ENCODE measurements around the gene EIF6.
"Not testable (repeated sequence)": the region's sequence is repeated elsewhere in the genome, so short reads cannot be mapped to it uniquely, and the experiment has no call there.

Gene EIF6

DNA sequence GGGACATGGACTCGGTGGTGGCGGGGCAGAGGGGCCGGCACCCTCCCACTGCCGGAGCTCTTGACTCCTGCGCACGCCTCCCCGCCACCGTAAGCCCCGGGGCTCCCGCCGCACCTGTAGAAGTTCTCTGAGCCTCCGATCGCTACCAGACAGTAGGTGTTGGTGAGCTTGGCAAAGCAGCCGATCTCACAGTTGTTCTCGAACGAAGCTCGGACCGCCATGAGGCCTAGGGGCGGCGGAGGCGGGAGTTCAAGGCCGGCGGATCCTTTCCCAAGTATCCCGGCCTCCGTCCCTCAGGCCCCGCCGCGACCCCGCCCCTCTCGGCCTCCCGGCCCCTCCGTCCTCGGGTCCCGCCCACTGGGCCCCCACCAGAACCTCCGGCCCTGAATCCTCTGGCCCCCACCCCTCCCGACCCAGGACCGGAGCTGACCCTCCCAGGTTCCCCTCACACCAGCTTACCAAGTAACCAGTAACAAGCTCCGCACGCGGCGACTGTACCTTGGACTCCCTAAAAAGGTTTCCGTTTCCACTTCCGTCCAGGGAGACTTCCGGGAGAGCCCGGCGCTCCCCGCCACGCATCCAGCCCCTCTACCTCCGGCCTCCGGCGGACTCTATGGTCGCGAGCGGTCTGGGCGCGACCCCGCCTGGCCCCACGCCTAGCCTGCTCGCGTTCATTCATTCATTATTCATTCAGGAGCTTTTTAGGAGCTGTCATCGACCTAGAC lies at the start of gene EIF6:
TSS of gene EIF6 (minus strand) at position 506 of the 725 bp plus-strand sequence. CDS start at position 221, 285 bp downstream.
- DNase-seq = peak; percentile 38

DNA sequence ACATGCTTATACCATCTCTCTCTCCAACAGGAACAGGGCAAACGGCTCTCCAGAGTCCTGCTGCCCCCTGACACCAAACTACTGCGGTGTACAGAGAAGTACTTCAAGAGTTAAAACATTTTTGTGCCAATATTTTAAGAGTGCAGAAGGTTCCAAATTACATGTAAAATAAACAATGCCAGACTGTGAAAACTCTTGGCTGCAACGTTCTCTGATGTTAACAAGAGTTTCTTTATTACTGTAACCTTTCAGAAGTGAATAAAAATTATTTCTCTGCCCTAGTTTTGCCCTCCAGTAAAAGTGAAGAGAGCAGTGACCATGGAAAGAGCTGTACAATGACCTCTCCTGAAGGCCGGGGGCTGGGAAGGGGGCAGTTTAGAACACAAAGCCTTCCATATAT lies 49.0 kb upstream of the EIF6 start:
- DNase-seq = no peak

DNA sequence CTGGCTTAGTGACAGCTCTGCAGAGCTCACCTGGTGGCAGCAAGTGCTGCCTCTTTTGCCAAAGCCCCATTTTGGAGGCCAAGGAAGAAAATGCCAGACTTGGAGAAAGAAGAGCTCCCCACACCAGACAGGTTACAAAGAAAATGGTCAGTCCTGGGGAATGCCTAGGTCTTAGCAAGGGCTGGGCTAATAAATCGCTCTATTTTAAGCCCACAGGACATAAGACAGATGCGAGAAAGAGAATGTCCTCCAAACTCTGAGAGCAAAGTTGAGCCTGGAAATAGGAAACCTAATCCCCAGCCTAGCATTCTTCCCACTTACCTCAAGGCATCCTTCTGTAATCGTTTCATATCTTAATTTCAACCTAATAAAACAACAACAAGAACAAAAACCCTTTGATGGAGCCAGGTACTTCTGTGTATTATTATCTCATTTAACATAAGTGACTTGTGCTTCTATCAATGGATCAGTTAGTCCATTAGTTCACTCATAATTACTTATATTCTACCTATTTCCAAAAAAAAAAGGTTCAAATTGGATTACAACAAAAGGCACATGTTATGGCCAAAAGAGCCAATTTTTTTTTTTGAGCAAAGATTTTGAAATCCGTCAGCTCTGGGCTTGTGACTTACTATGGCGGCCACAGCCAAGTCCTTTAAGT lies 48.1 kb upstream of the EIF6 start:
- DNase-seq = no peak

DNA sequence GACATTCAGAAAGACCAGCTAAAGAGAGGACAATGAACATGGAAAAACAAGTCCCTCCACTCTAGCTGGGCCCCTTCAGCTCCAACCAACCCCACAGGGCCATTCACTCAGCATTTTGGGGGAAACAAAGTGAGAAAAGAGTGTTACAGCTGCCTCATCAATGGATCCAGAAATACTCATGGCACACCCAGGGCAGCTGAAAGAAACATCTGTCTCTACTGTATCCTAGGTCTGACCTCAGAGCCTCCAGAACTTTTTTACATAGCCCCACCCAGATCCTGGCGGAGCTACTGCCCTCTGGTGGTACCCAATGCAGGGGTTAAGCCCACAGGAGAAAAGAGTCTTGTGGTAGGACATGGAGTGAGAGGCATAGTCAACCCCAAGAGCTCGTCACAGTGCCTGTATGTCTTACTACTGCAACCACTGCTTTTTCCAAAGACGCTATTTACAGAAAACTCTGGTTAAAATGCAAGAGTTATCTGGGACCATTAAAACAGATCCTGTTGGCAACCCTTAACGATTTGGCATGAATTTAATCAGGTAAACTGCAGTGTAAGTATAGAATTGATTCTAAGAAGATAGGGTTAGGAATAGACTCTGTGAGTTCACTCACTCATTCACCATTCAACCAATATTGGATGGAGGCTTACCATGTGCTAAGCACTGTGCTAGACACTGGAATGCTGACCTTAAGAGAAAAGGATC lies 45.0 kb upstream of the EIF6 start:
- no peak for DNase-seq

DNA sequence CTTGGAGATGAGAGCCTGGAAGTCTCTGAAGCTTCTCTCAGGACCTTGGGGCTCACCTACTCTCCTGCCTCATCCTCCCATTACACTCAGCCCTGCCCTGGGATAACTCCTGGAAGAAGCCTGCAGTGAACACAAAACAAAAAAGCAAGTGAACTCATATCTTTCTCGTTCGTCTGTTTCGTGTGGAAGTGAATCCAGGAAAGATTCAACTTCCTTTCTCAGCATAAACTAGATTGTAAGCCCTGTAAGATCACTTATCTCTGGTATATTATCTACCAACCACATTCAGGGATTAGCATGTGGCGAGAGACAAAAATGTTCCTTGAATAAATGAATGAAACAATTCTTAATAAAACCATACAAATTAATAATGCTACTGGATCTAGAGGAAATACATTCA lies 44.1 kb upstream of the EIF6 start:
- DNase-seq = no peak

DNA sequence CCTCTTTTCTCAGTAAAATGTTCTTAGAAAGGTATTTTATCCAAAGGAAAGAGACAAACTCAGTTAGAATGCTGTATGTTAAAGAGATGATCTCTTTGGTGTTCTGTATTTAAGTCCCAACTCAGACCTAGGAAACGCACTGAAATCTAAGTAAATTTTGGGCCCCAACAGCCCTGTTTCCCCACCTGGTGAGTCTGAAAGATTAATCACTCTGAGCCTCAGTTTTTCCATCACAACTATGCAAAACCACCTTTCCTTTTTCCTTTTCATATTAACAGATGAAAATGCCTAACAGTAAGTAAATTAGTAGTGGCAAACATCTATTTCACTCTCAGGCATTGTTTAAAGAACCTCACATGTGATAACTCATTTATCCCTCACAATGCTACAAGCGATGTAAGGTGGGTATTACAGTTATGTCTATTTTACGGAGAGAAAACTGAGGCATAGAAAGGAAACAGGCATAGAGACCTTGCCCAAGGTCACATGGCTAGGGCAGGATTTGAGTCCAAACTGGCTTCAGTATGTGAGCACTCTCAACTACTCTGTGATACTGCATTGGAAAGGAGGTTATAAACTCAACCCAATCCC lies 43.6 kb upstream of the EIF6 start:
- DNase-seq = no peak

DNA sequence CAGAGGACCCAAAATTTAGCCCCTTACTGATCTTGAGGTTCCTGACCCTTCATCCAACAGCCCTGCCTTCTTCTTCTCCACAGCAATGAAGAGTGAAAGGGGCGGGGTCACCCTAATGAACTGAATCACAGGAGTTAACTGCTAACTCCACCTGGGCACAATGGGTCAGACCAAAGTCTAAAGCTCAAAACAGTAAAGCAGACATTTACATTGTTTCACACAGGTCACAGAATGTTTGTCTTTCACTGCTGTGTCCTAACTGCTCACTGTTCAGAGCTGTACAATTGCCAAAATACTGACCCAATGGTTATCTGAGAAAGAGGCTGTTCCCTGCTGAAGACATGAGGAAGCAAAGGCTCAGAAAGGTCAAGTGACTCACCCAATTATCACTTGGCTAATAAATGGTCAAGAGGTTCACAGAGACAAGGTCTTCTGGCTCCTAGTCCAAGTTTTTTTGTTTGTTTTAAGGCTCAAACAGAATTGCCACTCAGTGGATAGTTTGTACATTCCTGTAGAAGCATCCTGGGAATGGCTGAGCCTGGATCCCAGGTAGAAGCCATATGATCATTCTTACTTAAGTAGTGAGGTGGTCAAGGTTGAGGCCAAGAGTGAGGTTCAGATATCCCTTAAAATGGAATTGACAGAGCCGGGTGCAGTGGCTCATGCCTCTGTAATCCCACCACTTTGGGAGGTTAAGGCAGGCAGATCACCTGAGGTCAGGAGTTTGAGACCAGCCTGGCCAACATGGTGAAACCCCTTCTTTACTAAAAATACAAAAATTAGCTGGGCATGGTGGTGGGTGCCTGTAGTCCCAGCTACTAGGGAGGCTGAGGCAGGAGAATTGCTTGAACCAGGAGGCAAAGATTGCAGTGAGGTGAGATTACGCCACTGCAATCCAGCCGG lies 42.8 kb upstream of the EIF6 start:
- no peak for DNase-seq

DNA sequence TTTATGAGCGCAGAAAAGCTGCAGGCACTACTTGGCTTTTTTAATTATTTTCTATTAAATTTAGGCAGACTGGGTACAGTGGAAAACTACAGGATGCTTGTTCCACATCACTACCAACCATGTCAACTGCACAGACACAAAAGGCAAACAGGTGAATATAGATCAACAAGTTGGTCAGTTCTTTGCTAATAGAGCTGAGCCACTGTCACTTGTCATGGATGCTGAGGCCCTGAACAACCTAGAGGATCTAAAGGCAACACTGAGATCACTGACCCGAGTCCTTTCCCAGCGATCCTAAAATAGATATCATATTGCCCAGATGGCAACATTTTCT lies 42.1 kb upstream of the EIF6 start:
- no peak for DNase-seq

DNA sequence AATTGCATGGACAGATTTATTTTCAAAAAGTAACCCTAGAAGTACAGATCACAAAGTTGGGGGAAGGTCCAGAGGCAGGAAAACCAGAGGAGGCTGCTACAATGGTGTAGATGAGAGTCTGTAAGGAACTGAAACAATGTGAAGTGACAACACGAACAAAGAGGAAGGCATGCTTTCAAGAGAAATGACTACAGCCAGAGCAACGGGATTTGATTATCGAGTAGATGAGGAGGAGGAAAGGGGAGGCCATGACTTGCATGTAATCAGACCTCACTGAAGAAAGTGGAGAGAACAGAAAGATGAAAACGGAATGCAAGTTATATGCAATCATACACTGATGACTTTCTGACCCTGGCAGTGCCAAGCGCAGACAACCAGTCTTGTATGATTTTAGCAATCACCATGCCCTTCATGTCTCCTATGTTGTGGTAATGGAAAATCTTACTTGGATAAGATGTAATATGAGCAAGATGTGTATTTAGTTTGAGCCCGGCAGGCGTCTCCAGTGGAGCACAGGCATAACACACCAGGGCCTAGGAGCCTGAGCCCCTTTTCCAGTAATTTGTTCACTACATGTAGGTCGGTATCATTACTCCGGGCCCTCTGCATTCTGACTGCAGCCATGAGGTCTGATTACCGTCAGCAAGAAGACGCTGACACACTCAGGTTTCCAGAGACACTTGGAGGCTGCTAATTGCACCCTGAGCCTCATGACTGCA lies 41.6 kb upstream of the EIF6 start:
- DNase-seq = no peak

DNA sequence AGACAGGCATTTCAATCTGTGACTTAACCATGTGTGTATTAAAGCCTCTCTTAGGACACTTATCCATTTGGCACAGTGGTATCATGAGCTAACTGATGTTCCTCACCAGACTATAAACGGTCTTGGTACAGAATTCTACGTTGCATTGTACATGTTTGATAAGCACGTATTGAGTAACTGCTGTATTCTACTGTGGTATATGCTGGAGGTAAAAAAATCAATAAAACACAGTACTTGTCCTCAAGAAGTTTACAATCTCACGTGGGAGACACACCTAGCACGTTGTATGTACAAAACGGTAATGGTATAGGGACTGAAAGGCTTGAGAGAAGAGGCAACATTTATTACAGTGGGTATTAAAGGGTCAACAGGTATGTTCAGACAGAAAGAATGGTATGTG lies 40.8 kb upstream of the EIF6 start:
- no peak for DNase-seq

DNA sequence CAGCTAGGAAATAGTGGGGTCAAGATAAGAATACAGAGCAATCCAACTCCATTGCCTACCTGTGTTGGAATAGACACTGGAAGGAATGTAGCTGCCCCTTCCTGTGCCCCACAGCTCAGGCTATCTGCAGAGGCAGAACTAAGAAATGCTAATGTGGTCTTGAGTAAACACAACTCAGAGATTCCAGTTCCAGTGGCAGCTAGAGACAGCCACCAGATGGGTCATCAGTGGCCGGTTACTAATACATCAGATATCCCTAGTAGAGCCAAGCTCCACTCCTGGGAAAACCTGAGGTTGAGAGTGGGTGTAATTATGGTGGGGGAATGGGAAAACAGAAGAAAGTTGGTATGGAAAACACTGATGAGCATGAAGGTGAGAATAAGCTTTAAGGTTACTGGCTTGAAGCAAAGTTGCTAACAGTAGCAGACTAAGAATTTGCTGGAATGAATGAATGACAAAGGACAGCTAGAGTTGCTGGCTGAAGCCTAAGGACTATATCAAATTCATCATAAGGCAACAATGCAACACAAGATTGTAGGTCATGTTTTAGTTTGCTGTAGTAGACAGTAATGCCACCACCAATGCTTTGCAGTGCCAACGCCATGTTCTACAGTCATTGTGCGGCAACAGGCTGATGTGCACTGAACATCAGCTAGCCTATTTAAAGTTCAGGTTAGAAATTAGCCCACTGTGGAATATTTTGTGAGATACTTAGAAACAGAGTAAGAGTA lies 36.0 kb upstream of the EIF6 start:
- DNase-seq = no peak

DNA sequence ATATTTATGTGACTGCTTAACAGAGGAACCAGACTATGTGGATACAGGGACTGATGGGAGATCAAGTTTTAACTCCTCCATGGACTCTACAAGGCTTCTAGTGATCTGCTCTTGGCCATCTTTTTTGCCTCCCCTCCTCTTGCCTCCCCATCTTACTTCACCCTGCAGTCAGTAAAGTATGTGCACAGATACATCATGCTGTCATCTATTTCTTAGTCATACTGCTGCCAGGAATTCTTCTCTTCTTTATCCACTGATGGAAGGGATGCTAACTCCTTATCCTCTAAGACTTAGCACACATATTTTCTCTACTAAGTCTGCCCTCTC lies 35.3 kb upstream of the EIF6 start:
- DNase-seq = no peak

DNA sequence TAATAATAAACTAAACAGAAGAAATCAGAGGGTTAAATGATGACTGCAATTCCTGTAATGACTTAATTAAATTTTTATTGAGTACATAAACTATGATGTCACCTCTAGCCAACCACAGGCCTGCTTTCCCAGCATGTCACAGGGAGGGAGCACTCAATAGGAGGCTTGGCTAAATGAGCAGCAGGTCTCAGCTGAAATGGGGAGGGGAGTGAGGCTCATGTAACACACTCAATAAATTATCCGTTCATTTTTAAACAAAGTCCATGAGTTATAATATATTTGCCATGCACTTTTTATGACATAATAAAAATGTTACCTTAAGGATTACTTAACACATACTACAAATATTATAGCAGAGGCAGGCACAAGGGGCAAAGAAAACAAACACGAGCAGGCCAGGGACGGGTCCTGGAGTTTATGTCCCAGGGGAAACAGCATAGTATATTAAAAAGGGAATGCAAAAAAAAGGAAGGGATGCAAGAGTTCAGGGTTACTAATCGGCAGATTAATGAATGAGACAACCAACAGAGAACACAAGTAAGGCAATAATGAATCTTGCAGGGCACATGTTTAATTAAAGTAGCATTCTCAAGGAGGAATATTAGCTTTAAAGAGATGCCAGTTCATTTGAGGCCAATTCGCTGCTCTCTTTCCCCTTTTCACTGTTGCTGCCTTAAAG lies 34.8 kb upstream of the EIF6 start:
- no peak for DNase-seq

DNA sequence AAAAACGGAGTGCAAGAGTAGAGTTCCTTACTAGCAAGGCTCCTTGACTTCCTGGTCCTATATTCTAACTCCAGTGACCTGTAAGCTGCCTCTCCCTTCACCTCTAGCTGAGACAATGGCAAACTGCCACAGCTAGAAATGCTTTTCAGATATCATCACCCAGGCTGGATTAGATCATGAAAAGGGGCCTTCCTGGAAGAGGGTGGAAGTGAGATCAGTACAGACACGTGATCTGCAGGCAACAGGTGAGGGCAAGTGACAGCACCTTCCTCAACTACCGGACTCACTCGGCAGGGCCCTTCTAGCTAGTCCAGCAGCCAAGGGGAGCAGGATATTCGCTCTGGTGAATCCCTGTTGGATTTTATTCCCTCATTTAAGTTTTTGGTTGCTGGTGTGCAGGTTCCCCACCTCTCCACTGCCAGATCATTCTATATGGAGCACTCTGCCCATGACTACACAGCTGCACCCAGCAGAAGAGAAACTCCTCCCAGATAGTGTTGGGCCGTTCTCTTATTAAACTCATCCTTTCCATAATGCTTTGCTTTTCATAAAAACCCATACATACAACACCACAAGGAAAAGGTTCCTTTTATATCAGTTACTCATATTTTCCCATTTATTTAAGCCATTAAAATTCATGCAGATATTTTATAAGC lies 34.1 kb upstream of the EIF6 start:
- no peak for DNase-seq

DNA sequence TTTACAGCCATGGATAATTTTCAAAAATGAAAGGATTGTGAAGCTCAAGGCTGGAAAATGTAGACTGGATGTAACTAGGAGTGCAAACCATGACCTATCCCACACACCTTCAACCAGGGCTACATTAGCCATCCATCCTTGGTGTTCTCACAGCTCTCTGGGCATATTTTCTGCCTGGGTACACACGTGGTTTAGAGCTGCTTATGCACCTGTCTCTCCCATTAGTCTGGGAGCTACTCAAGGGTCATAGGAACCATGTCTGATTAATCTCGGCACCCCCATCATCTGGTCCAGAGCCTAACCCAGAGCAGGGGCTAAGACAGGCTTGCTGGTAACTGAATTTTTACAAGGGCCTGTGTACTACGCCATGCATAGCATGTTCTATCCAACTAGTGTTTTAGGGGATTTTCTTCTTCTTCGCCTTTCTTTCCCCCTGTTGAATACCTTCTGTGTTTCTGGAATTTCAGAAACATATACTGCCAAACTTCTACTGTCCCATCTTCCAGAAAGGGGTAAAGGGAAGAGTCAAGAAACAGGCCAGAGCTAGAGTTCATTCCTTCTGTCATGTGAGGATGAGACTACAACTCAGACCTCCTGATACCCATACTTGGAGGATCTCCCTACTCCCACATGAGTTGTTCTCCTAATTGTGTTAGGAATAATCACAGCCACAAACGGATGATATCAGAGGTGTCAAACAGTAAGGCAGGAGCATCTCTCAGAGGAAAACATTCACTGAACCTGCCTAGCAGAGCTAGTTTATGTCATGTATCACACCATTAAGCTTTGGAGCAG lies 33.0 kb upstream of the EIF6 start:
- DNase-seq = no peak

DNA sequence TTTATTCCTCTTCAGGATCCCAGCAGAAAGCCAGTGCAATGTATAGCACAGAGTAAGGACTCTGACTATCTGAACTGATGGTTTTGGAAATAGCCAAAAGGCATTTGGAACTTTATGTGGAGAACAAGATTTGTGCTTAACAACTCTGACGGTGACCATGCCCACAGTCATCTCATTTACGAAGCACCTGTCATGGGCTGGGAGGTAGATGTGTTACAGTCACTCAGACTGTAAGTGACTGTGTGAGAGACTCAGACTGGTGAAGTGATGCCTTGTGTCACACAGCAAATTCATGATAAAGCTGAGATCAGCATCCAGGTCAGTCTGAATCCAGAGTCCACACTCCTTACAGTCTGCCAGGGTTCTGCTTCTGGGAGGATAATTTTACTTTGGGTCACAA lies 31.5 kb upstream of the EIF6 start:
- DNase-seq = no peak

DNA sequence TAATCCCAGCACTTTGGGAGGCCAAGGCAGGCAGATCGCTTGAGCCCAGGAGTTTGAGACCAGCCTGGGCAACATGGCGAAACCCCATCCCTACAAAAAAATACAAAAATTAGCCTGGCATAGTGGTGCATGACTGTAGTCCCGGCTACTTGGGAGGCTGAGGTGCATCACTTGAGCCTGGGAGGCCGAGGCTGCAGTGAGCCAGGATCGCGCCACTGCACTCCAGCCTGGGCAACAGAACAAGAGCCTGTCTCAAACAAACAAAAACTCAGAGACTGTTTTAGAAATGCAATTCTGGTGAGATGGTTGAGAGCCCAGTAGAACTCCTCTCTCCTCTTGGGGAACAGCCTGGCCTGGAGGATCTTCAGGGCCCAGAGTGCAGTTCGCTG lies 31.1 kb upstream of the EIF6 start:
- DNase-seq = not testable (repeated sequence)

DNA sequence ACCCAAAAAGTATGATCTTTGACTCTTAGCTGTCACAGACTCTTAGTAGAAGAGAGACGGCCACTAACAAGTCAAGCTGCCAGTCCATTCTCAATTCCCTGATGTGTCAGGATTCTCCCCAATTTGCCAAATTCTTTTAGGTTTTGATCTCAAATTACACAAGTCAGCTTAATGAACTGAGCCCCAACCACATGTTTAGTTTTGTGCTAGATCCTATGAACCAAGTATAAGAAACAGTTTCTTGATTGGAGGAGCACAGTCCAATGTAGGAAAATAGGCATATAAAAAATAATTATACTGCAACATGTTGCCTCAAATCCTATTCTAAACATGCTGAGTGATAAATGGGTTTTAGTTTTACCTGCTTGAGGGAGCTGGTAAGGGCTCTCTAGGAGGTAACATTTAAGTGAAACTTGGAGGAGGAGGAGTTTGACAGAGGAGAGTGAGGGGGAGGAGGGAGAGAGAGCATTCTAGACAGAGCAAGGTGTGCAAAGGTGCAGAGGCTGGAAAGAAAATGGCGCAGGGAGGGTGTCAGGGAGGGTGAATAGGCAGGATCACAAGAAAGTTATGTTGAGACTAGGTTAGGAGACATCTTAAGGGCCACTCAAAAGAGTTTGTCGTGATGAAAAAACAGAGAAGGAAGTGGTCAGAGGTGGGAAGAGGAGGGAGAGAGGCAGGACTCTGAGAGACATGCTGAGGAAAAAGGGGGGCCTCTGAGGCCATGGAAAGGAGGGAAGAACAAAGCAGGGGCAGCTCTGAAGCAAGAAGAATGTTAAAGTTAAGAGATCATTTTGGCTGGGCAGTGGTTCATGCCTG lies 30.5 kb upstream of the EIF6 start:
- no peak for DNase-seq

DNA sequence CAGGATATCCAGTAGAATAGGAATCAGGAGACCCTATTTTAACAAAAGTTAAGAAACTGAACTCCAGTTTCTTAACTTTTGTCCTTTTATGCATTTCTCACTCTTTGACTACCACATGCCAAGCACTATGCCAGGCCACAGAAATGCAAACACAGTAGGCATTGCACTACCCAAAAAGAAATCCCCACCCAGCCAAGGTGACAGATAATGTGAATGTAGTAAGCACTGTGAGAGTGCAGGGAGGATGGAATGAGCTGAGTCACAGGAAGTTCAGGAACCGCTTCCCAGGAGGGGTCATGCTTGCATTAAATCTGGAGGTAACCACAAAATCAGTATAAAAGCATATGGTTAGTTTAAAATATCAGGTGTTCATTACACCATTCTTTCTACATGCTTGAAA lies 27.7 kb upstream of the EIF6 start:
- no peak for DNase-seq

Data from SIG-M5 (cell line).